HepG2 (cell line): ENCODE data around the gene NCOA6. TPM values are rescaled to one million over a fixed set of nuclear protein-coding genes. Genes with fewer than 3 reads are reported as not detected.

Experiments
- CBFB ChIP-seq: sonication (generic); formaldehyde crosslinking; IDR thresholded peaks from 2 replicates; pipeline ENCODE4 v1.4.0; 2020; ENCODE audit warnings: missing genetic modification reagents
- CENPX ChIP-seq: sonication (generic); formaldehyde crosslinking; IDR thresholded peaks from 2 replicates; pipeline ENCODE4 v1.9.0; 2021; ENCODE audit warnings: mild to moderate bottlenecking, missing genetic modification reagents, moderate library complexity
- NCOA5 ChIP-seq: sonication (generic); formaldehyde crosslinking; IDR thresholded peaks from 2 replicates; pipeline ENCODE4 v1.4.0; 2020; ENCODE audit warnings: missing genetic modification reagents
- SIX1 ChIP-seq: sonication (generic); formaldehyde crosslinking; IDR thresholded peaks from 2 replicates; pipeline ENCODE4 v1.4.0; 2020; ENCODE audit warnings: missing genetic modification reagents, borderline replicate concordance
- ZNF143 ChIP-seq: sonication (generic); formaldehyde crosslinking; IDR thresholded peaks from 2 replicates; pipeline ENCODE4 v1.4.0; 2020; ENCODE audit warnings: missing genetic modification reagents
- ZNF747 ChIP-seq: sonication (generic); formaldehyde crosslinking; IDR thresholded peaks from 2 replicates; pipeline ENCODE4 v1.8.1; 2023; ENCODE audit warnings: missing genetic modification reagents, mild to moderate bottlenecking, borderline replicate concordance
- ZSCAN12 ChIP-seq: sonication (generic); formaldehyde crosslinking; IDR thresholded peaks from 2 replicates; pipeline ENCODE4 v1.9.0; 2021; ENCODE audit warnings: mild to moderate bottlenecking, missing genetic modification reagents
- polyA plus RNA-seq, 8 experiments: library from polyadenylated mRNA; depleted of rRNA in 3 of 8; stranded (reverse) in 7 of 8; unstranded in 1 of 8; fragments of >200 nt; fragmentation: Illumina TruSeq in 4 of 8; extraction: Trizol in 4 of 8; gene quantifications; 2 replicates each; pipeline versions ENCODE4 v1.2.1 to v1.2.3, GENCODE V29; 2011 to 2016; ENCODE audit warnings: low read depth in 4 of 8, missing spikeins in 1 of 8, mixed read lengths in 1 of 8; ENCODE audit not compliant: insufficient read depth in 1 of 8
- total RNA-seq, 5 experiments: library from RNA; depleted of rRNA; stranded (reverse); fragments of >200 nt; fragmentation: Illumina TruSeq; extraction: Trizol; gene quantifications; 2 replicates each; pipeline ENCODE4 v1.2.3, GENCODE V29; 2016; ENCODE audit warnings: low read depth in 1 of 5
- TF ChIP-seq, protein P1 (sequence below): IDR thresholded peaks from 2 replicates; pipeline ENCODE4 v1.4.0; 2020; ENCODE audit warnings: mild to moderate bottlenecking, missing genetic modification reagents
- TF ChIP-seq, protein P2 (sequence below): sonication (generic); formaldehyde crosslinking; IDR thresholded peaks from 2 replicates; pipeline ENCODE4 v1.4.0; 2020; ENCODE audit warnings: low read depth, mild to moderate bottlenecking, missing genetic modification reagents
- TF ChIP-seq, protein P3 (sequence below): sonication (generic); formaldehyde crosslinking; IDR thresholded peaks from 2 replicates; pipeline ENCODE4 v1.5.0; 2020; ENCODE audit warnings: mild to moderate bottlenecking, low read depth, missing genetic modification reagents, borderline replicate concordance
- TF ChIP-seq, protein P4 (sequence below): sonication (generic); formaldehyde crosslinking; IDR thresholded peaks from 2 replicates; pipeline ENCODE4 v1.9.0; 2021; ENCODE audit warnings: missing genetic modification reagents, mild to moderate bottlenecking, borderline replicate concordance
- TF ChIP-seq, protein P5 (sequence below): sonication (generic); formaldehyde crosslinking; IDR thresholded peaks from 2 replicates; pipeline ENCODE4 v1.4.0; 2020; ENCODE audit warnings: mild to moderate bottlenecking, missing genetic modification reagents

Gene NCOA6
- total and polyA plus RNA-seq, 2 of the 13 experiments (the other 11 are each of a cell fraction or from before 2014, with no cell fraction given): 11.2 to 29.3 TPM

DNA sequence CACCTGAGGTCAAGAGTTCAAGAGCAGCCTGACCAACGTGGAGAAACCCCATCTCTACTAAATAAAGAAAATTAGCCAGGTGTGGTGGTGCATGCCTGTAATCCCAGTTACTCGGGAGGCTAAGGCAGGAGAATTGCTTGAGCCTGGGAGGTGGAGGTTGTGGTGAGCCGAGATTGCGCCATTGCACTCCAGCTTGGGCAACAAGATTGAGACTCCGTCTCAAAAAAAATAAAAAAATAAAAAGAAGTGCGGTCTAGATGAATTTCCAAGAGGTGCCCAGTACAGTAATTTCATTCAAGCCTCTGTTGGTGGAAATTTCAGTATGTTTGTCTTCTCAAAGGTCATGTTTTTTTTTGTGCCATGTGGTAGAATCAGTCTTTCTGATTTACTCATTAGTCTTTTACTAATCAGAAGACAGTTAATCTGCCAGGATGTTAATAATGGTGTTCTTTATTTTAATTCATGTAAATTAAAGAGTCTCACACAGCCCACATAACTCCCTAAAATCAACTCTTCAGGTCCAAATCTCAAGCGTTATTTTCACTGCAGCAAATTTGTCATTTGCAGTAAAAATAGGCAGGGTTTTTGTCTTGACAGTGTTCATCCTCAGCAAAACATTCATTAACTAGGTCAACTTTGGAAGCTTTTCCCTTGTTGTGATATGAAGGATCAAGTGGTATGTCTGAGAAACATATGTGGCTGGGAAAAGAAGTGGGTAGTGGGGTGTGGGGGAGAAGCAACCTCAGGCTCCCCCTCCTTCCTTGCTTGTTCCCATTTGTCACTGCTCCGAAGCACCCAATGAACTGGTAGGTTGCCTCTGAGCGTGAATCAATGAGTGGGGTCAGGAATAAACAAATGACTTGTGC is 108.0 kb downstream of the NCOA6 start (continued):
- TF ChIP-seq, protein P1, sequence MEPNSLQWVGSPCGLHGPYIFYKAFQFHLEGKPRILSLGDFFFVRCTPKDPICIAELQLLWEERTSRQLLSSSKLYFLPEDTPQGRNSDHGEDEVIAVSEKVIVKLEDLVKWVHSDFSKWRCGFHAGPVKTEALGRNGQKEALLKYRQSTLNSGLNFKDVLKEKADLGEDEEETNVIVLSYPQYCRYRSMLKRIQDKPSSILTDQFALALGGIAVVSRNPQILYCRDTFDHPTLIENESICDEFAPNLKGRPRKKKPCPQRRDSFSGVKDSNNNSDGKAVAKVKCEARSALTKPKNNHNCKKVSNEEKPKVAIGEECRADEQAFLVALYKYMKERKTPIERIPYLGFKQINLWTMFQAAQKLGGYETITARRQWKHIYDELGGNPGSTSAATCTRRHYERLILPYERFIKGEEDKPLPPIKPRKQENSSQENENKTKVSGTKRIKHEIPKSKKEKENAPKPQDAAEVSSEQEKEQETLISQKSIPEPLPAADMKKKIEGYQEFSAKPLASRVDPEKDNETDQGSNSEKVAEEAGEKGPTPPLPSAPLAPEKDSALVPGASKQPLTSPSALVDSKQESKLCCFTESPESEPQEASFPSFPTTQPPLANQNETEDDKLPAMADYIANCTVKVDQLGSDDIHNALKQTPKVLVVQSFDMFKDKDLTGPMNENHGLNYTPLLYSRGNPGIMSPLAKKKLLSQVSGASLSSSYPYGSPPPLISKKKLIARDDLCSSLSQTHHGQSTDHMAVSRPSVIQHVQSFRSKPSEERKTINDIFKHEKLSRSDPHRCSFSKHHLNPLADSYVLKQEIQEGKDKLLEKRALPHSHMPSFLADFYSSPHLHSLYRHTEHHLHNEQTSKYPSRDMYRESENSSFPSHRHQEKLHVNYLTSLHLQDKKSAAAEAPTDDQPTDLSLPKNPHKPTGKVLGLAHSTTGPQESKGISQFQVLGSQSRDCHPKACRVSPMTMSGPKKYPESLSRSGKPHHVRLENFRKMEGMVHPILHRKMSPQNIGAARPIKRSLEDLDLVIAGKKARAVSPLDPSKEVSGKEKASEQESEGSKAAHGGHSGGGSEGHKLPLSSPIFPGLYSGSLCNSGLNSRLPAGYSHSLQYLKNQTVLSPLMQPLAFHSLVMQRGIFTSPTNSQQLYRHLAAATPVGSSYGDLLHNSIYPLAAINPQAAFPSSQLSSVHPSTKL (CRISPR knock-in tag): peak; percentile 80
- TF ChIP-seq SIX1 (CRISPR knock-in tag) (peak; percentile 35; the same call in 1 of the 2 replicates), ZNF143 (no peak), ZSCAN12 (CRISPR knock-in tag) (peak; percentile 32; the same call in 1 of the 2 replicates), ZNF747 (no peak), CBFB (CRISPR knock-in tag) (peak; percentile 91), NCOA5 (CRISPR knock-in tag) (no peak), CENPX (CRISPR knock-in tag) (no peak)
- TF ChIP-seq, protein P2, sequence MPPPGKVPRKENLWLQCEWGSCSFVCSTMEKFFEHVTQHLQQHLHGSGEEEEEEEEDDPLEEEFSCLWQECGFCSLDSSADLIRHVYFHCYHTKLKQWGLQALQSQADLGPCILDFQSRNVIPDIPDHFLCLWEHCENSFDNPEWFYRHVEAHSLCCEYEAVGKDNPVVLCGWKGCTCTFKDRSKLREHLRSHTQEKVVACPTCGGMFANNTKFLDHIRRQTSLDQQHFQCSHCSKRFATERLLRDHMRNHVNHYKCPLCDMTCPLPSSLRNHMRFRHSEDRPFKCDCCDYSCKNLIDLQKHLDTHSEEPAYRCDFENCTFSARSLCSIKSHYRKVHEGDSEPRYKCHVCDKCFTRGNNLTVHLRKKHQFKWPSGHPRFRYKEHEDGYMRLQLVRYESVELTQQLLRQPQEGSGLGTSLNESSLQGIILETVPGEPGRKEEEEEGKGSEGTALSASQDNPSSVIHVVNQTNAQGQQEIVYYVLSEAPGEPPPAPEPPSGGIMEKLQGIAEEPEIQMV: no peak
- TF ChIP-seq, protein P3, sequence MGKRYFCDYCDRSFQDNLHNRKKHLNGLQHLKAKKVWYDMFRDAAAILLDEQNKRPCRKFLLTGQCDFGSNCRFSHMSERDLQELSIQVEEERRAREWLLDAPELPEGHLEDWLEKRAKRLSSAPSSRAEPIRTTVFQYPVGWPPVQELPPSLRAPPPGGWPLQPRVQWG: no peak
- TF ChIP-seq, protein P4, sequence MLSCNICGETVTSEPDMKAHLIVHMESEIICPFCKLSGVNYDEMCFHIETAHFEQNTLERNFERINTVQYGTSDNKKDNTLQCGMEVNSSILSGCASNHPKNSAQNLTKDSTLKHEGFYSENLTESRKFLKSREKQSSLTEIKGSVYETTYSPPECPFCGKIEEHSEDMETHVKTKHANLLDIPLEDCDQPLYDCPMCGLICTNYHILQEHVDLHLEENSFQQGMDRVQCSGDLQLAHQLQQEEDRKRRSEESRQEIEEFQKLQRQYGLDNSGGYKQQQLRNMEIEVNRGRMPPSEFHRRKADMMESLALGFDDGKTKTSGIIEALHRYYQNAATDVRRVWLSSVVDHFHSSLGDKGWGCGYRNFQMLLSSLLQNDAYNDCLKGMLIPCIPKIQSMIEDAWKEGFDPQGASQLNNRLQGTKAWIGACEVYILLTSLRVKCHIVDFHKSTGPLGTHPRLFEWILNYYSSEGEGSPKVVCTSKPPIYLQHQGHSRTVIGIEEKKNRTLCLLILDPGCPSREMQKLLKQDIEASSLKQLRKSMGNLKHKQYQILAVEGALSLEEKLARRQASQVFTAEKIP (CRISPR knock-in tag): no peak
- TF ChIP-seq, protein P5, sequence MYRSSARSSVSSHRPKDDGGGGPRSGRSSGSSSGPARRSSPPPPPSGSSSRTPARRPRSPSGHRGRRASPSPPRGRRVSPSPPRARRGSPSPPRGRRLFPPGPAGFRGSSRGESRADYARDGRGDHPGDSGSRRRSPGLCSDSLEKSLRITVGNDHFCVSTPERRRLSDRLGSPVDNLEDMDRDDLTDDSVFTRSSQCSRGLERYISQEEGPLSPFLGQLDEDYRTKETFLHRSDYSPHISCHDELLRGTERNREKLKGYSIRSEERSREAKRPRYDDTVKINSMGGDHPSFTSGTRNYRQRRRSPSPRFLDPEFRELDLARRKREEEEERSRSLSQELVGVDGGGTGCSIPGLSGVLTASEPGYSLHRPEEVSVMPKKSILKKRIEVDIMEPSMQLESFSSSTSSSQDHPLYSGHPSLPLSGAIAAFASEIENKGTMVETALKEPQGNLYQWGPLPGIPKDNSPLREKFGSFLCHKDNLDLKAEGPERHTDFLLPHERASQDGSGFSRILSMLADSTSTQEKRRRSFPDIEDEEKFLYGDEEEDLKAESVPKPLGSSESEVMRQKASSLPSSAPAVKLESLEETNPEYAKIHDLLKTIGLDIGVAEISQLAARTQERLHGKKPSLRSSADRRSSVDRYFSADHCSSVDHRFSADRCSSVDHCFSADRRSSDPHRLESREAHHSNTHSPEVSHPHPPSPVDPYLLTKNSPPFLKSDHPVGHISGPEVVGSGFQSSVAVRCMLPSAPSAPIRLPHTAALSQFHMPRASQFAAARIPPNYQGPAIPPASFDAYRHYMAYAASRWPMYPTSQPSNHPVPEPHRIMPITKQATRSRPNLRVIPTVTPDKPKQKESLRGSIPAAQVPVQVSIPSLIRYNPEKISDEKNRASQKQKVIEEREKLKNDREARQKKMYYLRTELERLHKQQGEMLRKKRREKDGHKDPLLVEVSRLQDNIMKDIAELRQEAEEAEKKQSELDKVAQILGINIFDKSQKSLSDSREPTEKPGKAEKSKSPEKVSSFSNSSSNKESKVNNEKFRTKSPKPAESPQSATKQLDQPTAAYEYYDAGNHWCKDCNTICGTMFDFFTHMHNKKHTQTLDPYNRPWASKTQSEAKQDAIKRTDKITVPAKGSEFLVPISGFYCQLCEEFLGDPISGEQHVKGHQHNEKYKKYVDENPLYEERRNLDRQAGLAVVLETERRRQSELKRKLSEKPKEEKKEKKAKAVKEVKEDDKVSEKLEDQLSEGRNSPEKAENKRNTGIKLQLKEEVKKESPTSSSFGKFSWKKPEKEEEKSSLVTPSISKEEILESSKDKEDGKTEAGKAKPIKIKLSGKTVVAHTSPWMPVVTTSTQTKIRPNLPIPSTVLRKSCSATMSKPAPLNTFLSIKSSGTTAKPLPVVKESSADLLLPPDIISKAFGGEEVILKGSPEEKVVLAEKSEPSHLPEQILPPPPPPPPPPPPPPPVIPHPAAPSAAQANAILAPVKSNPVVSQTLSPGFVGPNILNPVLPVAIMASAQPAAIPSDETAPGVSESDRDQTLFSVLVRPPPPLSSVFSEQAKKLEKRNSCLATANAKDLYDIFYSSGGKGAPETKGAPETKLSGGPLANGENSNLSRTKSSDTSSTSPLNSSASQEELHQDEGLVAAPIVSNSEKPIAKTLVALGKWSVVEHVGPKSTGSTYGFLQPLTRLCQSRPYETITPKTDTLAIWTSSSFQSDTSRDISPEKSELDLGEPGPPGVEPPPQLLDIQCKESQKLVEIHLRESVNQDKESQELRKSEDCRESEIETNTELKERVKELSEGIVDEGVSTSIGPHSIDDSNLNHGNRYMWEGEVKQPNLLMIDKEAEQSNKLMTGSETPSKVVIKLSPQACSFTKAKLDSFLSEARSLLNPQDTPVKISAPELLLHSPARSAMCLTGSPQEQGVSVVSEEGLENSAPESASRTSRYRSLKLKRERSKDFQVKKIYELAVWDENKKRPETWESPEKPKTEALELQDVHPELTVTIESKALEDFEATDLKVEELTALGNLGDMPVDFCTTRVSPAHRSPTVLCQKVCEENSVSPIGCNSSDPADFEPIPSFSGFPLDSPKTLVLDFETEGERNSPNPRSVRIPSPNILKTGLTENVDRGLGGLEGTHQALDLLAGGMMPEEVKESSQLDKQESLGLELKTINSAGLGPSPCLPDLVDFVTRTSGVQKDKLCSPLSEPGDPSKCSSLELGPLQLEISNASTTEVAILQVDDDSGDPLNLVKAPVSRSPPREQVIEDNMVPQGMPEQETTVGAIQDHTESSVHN (CRISPR knock-in tag): no peak
